ENCODE results near the gene RNF217.

- TF ChIP-seq CTCF (conservative IDR thresholded peaks at IDR 0.05) (no peak), EZH2 (IDR thresholded peaks at IDR 0.05; ENCODE audit: low read depth) (no peak)
Measured at GRCh38 chr6:125095580-125096301, 133.5 kb downstream of the RNF217 start.

Measured in PC-9 (cell line).